CD4-positive, alpha-beta T cell treated with Interleukin-2 at 100 ng/mL for 4 hours (primary cell): ENCODE data around the gene BCAS2.
A peak's percentile ranks its signal among the peaks of the same experiment; 100 is the strongest.
"Not testable (repeated sequence)": the region's sequence is repeated elsewhere in the genome, so short reads cannot be mapped to it uniquely, and the experiment has no call there.

Source experiments
- DNase-seq: peaks from one replicate; pipeline ENCODE4 v3.0.0-alpha.2; 2020; ENCODE audit warnings: low spot score

The BCAS2 gene

GRCh38 chr1:114581335-114582287, at the start of gene BCAS2:
TSS of gene BCAS2 (minus strand) at chr1:114581615. CDS start at chr1:114581591, 24 bp downstream.
- DNase-seq, result peak; percentile 97

- DNase-seq, result no peak
These were observed 45.7 kb upstream of the BCAS2 start for GRCh38 chr1:114627107-114627506.

GRCh38 chr1:114623364-114623763, 41.9 kb upstream of the BCAS2 start:
- no peak for DNase-seq

DNA sequence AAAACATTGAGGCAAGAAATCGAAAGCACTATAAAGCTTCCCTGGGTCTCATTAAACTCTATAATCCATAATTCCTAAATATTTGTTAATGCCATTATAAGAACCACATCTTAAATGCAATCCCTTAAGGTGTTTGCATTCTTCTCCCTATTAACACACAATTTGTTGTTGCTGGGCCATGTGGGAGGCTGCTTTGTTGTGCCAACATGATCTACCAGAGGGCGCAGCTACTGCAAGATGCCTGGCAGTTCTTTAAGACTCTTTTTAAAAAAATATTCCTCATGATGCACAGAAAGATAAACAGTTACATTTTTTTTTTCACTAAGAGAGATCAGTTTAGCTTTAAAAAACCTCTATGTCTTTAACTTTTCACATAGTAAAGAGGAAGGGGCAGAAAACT, 39.0 kb upstream of the BCAS2 start:
- DNase-seq, result no peak

GRCh38 chr1:114618606-114619005, 37.2 kb upstream of the BCAS2 start:
- DNase-seq, result no peak

- DNase-seq, result no peak
These were observed 29.3 kb upstream of the BCAS2 start for GRCh38 chr1:114610546-114611245.

DNA sequence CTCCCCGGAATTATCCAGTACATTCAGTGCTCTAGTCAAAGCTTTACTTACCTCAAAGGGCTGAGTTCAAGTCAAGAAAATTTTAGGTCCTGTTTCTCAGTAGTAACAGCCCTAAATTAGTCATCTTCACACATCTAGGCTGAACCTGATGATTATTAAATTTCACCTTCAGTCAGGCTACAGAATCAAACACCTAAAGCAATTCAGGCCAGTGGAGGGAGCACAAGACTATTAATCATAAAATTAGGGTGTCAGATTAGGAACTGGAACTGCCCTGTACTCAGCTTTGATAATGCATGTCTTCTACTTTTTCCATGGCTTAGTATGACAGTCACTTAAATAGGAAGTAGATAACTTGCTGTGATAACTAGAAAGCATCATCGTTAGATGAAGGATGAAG, 28.4 kb upstream of the BCAS2 start:
- DNase-seq, result no peak

DNA sequence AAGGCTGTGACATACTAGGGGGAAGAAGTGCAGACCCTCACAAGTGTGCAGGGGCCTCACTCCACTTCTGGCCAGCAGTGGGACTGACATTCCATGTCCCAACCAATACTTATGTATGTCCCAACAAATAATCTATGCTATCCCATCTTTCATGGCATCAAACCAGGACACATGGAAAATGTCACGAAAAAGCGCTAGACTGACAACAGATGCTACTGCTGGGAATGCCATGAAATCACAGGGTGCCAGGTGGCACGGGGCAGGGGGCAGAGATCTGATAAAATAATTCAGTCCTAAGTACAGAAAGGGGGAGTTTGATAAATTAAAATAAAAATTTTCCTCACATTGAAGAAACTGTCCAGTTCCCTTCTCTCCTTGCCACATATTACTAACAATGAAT, 27.6 kb upstream of the BCAS2 start:
- no peak for DNase-seq

GRCh38 chr1:114607223-114607622, 25.8 kb upstream of the BCAS2 start:
- DNase-seq, result no peak

GRCh38 chr1:114597949-114598348, 16.5 kb upstream of the BCAS2 start:
- DNase-seq, result no peak

DNA sequence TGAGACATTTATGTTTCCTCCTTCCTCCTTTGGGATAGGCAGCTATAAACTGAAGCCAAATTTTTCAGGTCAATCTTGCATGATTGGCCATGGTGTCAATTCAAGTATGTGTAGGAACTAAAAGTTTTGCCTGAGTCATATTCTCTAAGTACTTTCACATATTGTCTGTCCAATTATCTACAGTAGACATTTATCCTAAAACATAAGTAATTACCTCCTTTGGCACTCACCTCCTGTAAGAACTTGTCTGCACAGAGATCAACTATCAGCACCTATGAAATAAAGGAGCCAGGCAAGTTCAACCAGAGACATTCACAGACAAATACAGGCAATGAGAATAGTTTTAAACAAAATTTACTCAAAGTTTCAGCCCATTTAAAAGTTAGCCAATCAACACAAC, 14.2 kb upstream of the BCAS2 start:
- DNase-seq, result no peak

DNA sequence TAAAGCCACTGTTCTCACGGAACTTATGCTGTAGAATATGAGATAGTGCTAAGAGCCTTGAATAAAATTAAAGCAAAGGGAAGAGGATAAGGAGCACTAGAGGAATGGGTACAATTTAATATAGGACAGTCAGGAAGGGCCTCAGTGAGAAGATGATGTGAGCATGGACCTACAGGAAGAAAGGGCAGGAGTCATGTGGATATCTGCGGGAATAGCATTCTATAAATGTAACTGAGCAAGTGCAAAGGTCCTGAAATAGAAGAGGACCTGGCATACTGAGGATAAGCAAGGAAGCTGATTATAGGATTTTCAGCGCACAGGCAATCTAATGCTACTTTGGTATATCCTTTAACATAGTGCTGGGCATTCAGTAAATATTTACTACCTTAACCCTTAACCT, 12.6 kb upstream of the BCAS2 start:
- DNase-seq, result no peak

GRCh38 chr1:114589122-114589521, 7.7 kb upstream of the BCAS2 start:
- no peak for DNase-seq

GRCh38 chr1:114588196-114588689, 6.8 kb upstream of the BCAS2 start:
- DNase-seq, result no peak

- no peak for DNase-seq
These were observed 6.0 kb upstream of the BCAS2 start for GRCh38 chr1:114587203-114587991.

DNA sequence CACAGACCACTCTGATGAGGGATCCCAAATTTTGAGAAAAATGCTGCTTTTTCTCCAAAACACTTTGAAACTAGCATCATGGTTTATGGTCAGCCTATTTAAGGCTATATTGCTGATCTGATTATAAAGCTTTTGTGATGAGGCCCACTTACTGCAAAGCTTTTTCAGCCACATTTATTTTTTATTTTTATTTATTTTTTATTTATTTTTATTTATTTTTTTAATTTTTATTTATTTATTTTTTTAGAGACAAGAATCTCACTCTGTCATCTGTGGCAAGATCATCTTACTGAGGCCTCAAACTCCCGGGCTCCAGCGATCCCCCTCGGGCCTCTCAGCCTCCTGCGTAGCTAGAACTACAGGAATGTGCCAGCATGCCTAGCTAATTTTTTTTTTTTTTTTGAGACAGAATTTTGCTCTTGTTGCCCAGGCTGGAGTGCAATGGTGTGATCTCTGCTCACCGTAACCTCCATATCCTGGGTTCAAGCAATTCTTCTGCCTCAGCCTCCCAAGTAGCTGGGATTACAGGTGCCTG, 5.2 kb upstream of the BCAS2 start:
- no peak for DNase-seq

GRCh38 chr1:114585231-114585630, 3.8 kb upstream of the BCAS2 start:
- no peak for DNase-seq

GRCh38 chr1:114574365-114574764, 7.0 kb downstream of the BCAS2 start:
- no peak for DNase-seq

- no peak for DNase-seq
These were observed 17.3 kb downstream of the BCAS2 start for GRCh38 chr1:114564141-114564540.

- not testable (repeated sequence) for DNase-seq
These were observed 18.4 kb downstream of the BCAS2 start for GRCh38 chr1:114562978-114563510.

- DNase-seq, result no peak
These were observed 20.1 kb downstream of the BCAS2 start for GRCh38 chr1:114561333-114561732.

- no peak for DNase-seq
These were observed 22.1 kb downstream of the BCAS2 start for GRCh38 chr1:114559356-114559755.
